HepG2 (cell line): Measurements from ENCODE around the gene DIP2C. TPM values are rescaled to one million over a fixed set of nuclear protein-coding genes. Genes with fewer than 3 reads are reported as not detected.

Experiments
- ATAC-seq: fragments of 200-7000 bp; cut with Tn5 transposase; 3 replicates; pipeline ENCODE4 v1.9.1; 2020; ENCODE audit warnings: mild to moderate bottlenecking, moderate library complexity
- BruUV-seq: library from RNA; stranded (reverse); fragments of 400-500 nt; replicated peaks from 2 replicates; lab custom pipeline; 2021; lab: Mats Ljungman, UMichigan
- CTCF ChIA-PET: fragments of 300-600 bp; formaldehyde crosslinking; extraction: SDS; loops from one replicate; lab custom pipeline; 2021; ENCODE audit warnings: low total read pairs, inconsistent platforms, low intra/inter-chr PET ratio; lab: Yijun Ruan, JAX
- POLR2A ChIA-PET: fragments of 350-600 bp; sonication (Branson Sonifier 250); formaldehyde crosslinking; loops from one replicate; lab custom pipeline; 2020; ENCODE audit warnings: antibody characterized with exemption, inconsistent platforms; lab: Yijun Ruan, JAX
- DNase-seq: peaks from one replicate; pipeline ENCODE4 v3.0.0-alpha.2; 2015; ENCODE audit warnings: low spot score
- FAIRE-seq: peaks from 3 replicates; lab custom pipeline; 2011; peaks lifted over from hg19 to GRCh38; lab: Jason Lieb, UNC
- H2AFZ ChIP-seq: one replicate; pipeline ENCODE4 v1.6.1; 2011; ENCODE audit warnings: low read length, inconsistent platforms
- H3K27ac ChIP-seq: fragments of 300-600 bp; 3 replicates; pipeline ENCODE4 v1.8.0; 2011; ENCODE audit warnings: mixed run types, mild to moderate bottlenecking, mixed read lengths, low read length, inconsistent platforms; ENCODE audit not compliant: insufficient read depth; ENCODE audit errors: extremely low read length
- H3K27me3 ChIP-seq, 2 experiments: fragments of 200-600 bp in 1 of 2; 2 replicates in 1 of 2; 3 replicates in 1 of 2; pipeline versions ENCODE4 v1.6.0 to v1.8.0; 2011; ENCODE audit warnings: low read length in 2 of 2, mild to moderate bottlenecking in 2 of 2, moderate library complexity in 2 of 2, inconsistent platforms in 1 of 2; ENCODE audit not compliant: insufficient read depth in 2 of 2, control insufficient read depth in 1 of 2
- H3K36me3 ChIP-seq, 2 experiments: fragments of 200-600 bp in 1 of 2; replicated peaks in 1 of 2; 2 replicates in 1 of 2; 3 replicates in 1 of 2; pipeline versions ENCODE4 v1.5.1 to v1.8.0; 2011; ENCODE audit warnings: low read length in 2 of 2, inconsistent platforms in 1 of 2; ENCODE audit not compliant: insufficient read depth in 2 of 2, control insufficient read depth in 1 of 2
- H3K4me1 ChIP-seq: 2 replicates; pipeline ENCODE4 v1.5.1; 2012; ENCODE audit warnings: low read length, inconsistent platforms; ENCODE audit not compliant: insufficient read depth
- H3K4me2 ChIP-seq: 2 replicates; pipeline ENCODE4 v1.6.0; 2011; ENCODE audit warnings: low read depth, low read length, inconsistent platforms
- H3K4me3 ChIP-seq, 3 experiments: fragments of 200-600 bp in 1 of 3; sonication (generic), shearing (Covaris generic) in 1 of 3; replicated peaks in 1 of 3; 2 replicates each; pipeline ENCODE4 v1.5.1; 2011 to 2016; ENCODE audit warnings: low read length in 3 of 3, inconsistent platforms in 2 of 3, low read depth in 2 of 3, mild to moderate bottlenecking in 2 of 3, control low read depth in 1 of 3, mixed read lengths in 1 of 3; ENCODE audit not compliant: insufficient read depth in 1 of 3
- H3K79me2 ChIP-seq: one replicate; pipeline ENCODE4 v1.6.1; 2011; ENCODE audit warnings: low read length, inconsistent platforms; ENCODE audit not compliant: insufficient read depth
- H3K9ac ChIP-seq: 2 replicates; pipeline ENCODE4 v1.6.0; 2011; ENCODE audit warnings: mild to moderate bottlenecking, low read depth, low read length, inconsistent platforms; ENCODE audit not compliant: insufficient read depth
- H3K9me3 ChIP-seq: 2 replicates; pipeline ENCODE4 v1.5.1; 2012; ENCODE audit warnings: mild to moderate bottlenecking, low read length
- H4K20me1 ChIP-seq: 2 replicates; pipeline ENCODE4 v1.6.0; 2011; ENCODE audit warnings: inconsistent platforms, mild to moderate bottlenecking, low read length, moderate library complexity; ENCODE audit not compliant: insufficient read depth
- FIP1L1 ChIP-seq: fragments of 200-400 bp; formaldehyde crosslinking; IDR thresholded peaks from 2 replicates; pipeline ENCODE4 v1.6.1; 2018; ENCODE audit warnings: low read depth, mild to moderate bottlenecking, low read length, moderate library complexity, borderline replicate concordance; ENCODE audit not compliant: insufficient read depth
- FOSL2 ChIP-seq: sonication (generic); formaldehyde crosslinking; IDR thresholded peaks from 2 replicates; pipeline ENCODE4 v1.4.0; 2020; ENCODE audit warnings: missing genetic modification reagents
- FOXP1 ChIP-seq, 2 experiments: fragments of 450-650 bp in 1 of 2; IDR thresholded peaks; 2 replicates each; pipeline ENCODE4 v1.6.1; 2017 to 2018; ENCODE audit warnings: antibody characterized with exemption in 1 of 2
- HHEX ChIP-seq: IDR thresholded peaks from 2 replicates; pipeline ENCODE4 v1.6.1; 2016; ENCODE audit warnings: control low read depth
- KDM5B ChIP-seq: sonication (generic); formaldehyde crosslinking; IDR thresholded peaks from 2 replicates; pipeline ENCODE4 v1.4.0; 2020; ENCODE audit warnings: missing genetic modification reagents, mild to moderate bottlenecking, borderline replicate concordance
- REL ChIP-seq: sonication (generic); formaldehyde crosslinking; conservative IDR thresholded peaks from 2 replicates; pipeline ENCODE4 v1.8.0; 2022; ENCODE audit warnings: mild to moderate bottlenecking, missing genetic modification reagents, moderate library complexity
- SAP130 ChIP-seq: IDR thresholded peaks from 2 replicates; pipeline ENCODE4 v1.6.1; 2016; ENCODE audit warnings: low read depth
- SCMH1 ChIP-seq: sonication (generic); formaldehyde crosslinking; IDR thresholded peaks from 2 replicates; pipeline ENCODE4 v1.9.0; 2021; ENCODE audit warnings: missing genetic modification reagents, mild to moderate bottlenecking, borderline replicate concordance
- SOX13 ChIP-seq, 3 experiments: fragments of 450-650 bp in 1 of 3; sonication (generic) in 1 of 3; formaldehyde crosslinking in 1 of 3; IDR thresholded peaks in 2 of 3; conservative IDR thresholded peaks in 1 of 3; 2 replicates each; pipeline versions ENCODE4 v1.5.0 to v1.6.1; 2016 to 2020; ENCODE audit warnings: antibody characterized with exemption in 1 of 3, mild to moderate bottlenecking in 1 of 3, missing compliant biosample characterization in 1 of 3, missing genetic modification reagents in 1 of 3, moderate library complexity in 1 of 3
- ZKSCAN8 ChIP-seq: IDR thresholded peaks from 2 replicates; pipeline ENCODE4 v1.6.1; 2016; ENCODE audit warnings: borderline replicate concordance, missing genetic modification reagents, missing compliant biosample characterization
- ZNF143 ChIP-seq: sonication (generic); formaldehyde crosslinking; IDR thresholded peaks from 2 replicates; pipeline ENCODE4 v1.4.0; 2020; ENCODE audit warnings: missing genetic modification reagents
- ZNF224 ChIP-seq: sonication (generic); formaldehyde crosslinking; IDR thresholded peaks from 2 replicates; pipeline ENCODE4 v1.5.0; 2020; ENCODE audit warnings: mild to moderate bottlenecking, missing genetic modification reagents
- ZNF33B ChIP-seq: sonication (generic); formaldehyde crosslinking; IDR thresholded peaks from 2 replicates; pipeline ENCODE4 v1.5.1; 2020; ENCODE audit warnings: mild to moderate bottlenecking, missing genetic modification reagents
- ZNF350 ChIP-seq: sonication (generic); formaldehyde crosslinking; IDR thresholded peaks from 2 replicates; pipeline ENCODE4 v1.4.0; 2020; ENCODE audit warnings: mild to moderate bottlenecking, low read depth, missing genetic modification reagents, borderline replicate concordance
- ZNF44 ChIP-seq: sonication (generic); formaldehyde crosslinking; IDR thresholded peaks from 2 replicates; pipeline ENCODE4 v1.5.1; 2020; ENCODE audit warnings: mild to moderate bottlenecking, missing genetic modification reagents
- ZNF549 ChIP-seq: sonication (generic); formaldehyde crosslinking; IDR thresholded peaks from 2 replicates; pipeline ENCODE4 v1.5.0; 2020; ENCODE audit warnings: missing genetic modification reagents
- ZNF580 ChIP-seq: IDR thresholded peaks from 2 replicates; pipeline ENCODE4 v1.6.1; 2016; ENCODE audit warnings: low read depth, borderline replicate concordance
- WGBS: methylation state at CpG from one replicate; pipeline ENCODE4 v1.1.6; 2017; ENCODE audit warnings: low lambda C conversion rate; 5-methylcytosine and 5-hydroxymethylcytosine counted together
- in situ Hi-C: cut with HindIII; loops from 2 replicates; pipeline ENCODE4 v1.10.0; 2017; ENCODE audit warnings: low pct_unique_long_range_greater_than_20kb; ENCODE audit not compliant: extremely low pct_ligation_motif_present
- intact Hi-C: fragments of 100-400 bp; cut with micrococcal nuclease; formaldehyde crosslinking; loops from one replicate; pipeline ENCODE4 v1.10.0; 2022; ENCODE audit not compliant: unreplicated experiment
- polyA plus RNA-seq, 8 experiments: library from polyadenylated mRNA; depleted of rRNA in 3 of 8; stranded (reverse) in 7 of 8; unstranded in 1 of 8; fragments of >200 nt; fragmentation: Illumina TruSeq in 4 of 8; extraction: Trizol in 4 of 8; gene quantifications; 2 replicates each; pipeline versions ENCODE4 v1.2.1 to v1.2.3, GENCODE V29; 2011 to 2016; ENCODE audit warnings: low read depth in 4 of 8, missing spikeins in 1 of 8, mixed read lengths in 1 of 8; ENCODE audit not compliant: insufficient read depth in 1 of 8
- total RNA-seq, 5 experiments: library from RNA; depleted of rRNA; stranded (reverse); fragments of >200 nt; fragmentation: Illumina TruSeq; extraction: Trizol; gene quantifications; 2 replicates each; pipeline ENCODE4 v1.2.3, GENCODE V29; 2016; ENCODE audit warnings: low read depth in 1 of 5
- TF ChIP-seq, protein P1 (sequence below): sonication (generic); formaldehyde crosslinking; IDR thresholded peaks from 2 replicates; pipeline ENCODE4 v1.4.0; 2020; ENCODE audit warnings: missing genetic modification reagents, borderline replicate concordance
- TF ChIP-seq, protein P2 (sequence below): sonication (generic); formaldehyde crosslinking; IDR thresholded peaks from 2 replicates; pipeline ENCODE4 v1.4.0; 2020; ENCODE audit warnings: missing genetic modification reagents

DIP2C gene
- total and polyA plus RNA-seq, 2 of the 13 experiments (the other 11 are each of a cell fraction or from before 2014, with no cell fraction given), result 2.2 to 2.7 TPM

- TF ChIP-seq, protein P1, sequence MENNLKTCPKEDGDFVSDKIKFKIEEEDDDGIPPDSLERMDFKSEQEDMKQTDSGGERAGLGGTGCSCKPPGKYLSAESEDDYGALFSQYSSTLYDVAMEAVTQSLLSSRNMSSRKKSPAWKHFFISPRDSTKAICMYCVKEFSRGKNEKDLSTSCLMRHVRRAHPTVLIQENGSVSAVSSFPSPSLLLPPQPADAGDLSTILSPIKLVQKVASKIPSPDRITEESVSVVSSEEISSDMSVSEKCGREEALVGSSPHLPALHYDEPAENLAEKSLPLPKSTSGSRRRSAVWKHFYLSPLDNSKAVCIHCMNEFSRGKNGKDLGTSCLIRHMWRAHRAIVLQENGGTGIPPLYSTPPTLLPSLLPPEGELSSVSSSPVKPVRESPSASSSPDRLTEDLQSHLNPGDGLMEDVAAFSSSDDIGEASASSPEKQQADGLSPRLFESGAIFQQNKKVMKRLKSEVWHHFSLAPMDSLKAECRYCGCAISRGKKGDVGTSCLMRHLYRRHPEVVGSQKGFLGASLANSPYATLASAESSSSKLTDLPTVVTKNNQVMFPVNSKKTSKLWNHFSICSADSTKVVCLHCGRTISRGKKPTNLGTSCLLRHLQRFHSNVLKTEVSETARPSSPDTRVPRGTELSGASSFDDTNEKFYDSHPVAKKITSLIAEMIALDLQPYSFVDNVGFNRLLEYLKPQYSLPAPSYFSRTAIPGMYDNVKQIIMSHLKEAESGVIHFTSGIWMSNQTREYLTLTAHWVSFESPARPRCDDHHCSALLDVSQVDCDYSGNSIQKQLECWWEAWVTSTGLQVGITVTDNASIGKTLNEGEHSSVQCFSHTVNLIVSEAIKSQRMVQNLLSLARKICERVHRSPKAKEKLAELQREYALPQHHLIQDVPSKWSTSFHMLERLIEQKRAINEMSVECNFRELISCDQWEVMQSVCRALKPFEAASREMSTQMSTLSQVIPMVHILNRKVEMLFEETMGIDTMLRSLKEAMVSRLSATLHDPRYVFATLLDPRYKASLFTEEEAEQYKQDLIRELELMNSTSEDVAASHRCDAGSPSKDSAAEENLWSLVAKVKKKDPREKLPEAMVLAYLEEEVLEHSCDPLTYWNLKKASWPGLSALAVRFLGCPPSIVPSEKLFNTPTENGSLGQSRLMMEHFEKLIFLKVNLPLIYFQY (CRISPR knock-in tag), result no peak
- TF ChIP-seq ZNF224, result no peak
- TF ChIP-seq FOSL2 (CRISPR knock-in tag), result no peak
- no peak for TF ChIP-seq ZNF549 (CRISPR knock-in tag)
- TF ChIP-seq SAP130 (CRISPR knock-in tag), result no peak
- TF ChIP-seq HHEX (CRISPR knock-in tag), result no peak
- TF ChIP-seq FIP1L1, result no peak
Observed at GRCh38 chr10:725786-726185, 36.3 kb upstream of the DIP2C start (continued).

- Histone ChIP-seq H3K4me1 (no peaks in the 10 kb centered on the region), H4K20me1 (no peaks in the 10 kb centered on the region), H3K9ac (no peak overlapping the region), H3K27me3 (peaks cover 3 to 9% of the 10 kb centered on the region in 2 experiments; a peak in 4 of 5 replicates), H2AFZ (no peak overlapping the region), H3K27ac (no peak overlapping the region), H3K9me3 (no peaks in the 10 kb centered on the region), H3K4me3 (no peak overlapping the region), H3K4me2 (no peak overlapping the region), H3K36me3 (no peaks in the 10 kb centered on the region), H3K79me2 (no peaks in the 10 kb centered on the region)
- in situ Hi-C loops, result no loop called here
- intact Hi-C loops, result no loop called here
- TF ChIP-seq SOX13 (IDR thresholded peaks at IDR 0.05) (no peak), SOX13 (CRISPR knock-in tag; conservative IDR thresholded peaks at IDR 0.05 in 1 of 2, IDR thresholded peaks at IDR 0.05 in 1 of 2) (no peak), ZNF44 (CRISPR knock-in tag) (no peak), ZKSCAN8 (no peak), ZNF350 (CRISPR knock-in tag) (no peak), REL (CRISPR knock-in tag) (no peak), ZNF33B (CRISPR knock-in tag) (no peak), ZNF143 (CRISPR knock-in tag) (no peak), ZNF580 (CRISPR knock-in tag) (no peak), SCMH1 (CRISPR knock-in tag) (no peak), KDM5B (CRISPR knock-in tag) (no peak), FOXP1 (IDR thresholded peaks at IDR 0.05) (no peak), FOXP1 (CRISPR knock-in tag; IDR thresholded peaks at IDR 0.05) (no peak)
- TF ChIP-seq, protein P2, sequence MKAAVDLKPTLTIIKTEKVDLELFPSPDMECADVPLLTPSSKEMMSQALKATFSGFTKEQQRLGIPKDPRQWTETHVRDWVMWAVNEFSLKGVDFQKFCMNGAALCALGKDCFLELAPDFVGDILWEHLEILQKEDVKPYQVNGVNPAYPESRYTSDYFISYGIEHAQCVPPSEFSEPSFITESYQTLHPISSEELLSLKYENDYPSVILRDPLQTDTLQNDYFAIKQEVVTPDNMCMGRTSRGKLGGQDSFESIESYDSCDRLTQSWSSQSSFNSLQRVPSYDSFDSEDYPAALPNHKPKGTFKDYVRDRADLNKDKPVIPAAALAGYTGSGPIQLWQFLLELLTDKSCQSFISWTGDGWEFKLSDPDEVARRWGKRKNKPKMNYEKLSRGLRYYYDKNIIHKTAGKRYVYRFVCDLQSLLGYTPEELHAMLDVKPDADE (CRISPR knock-in tag), result no peak
- ATAC-seq (no peak), DNase-seq (no peak), FAIRE-seq (no peak)
- ChIA-PET POLR2A (no interaction called here), CTCF (no interaction called here)
- BruUV-seq, result no TSS peak
- WGBS, result under 1% methylated on average over 8 of the region's 12 CpGs
Observed at GRCh38 chr10:725302-725701, 35.8 kb upstream of the DIP2C start.
